HG03025 (cell line): ENCODE data around the gene ACOT8.
A peak's percentile ranks its signal among the peaks of the same experiment; 100 is the strongest.
"Not testable (repeated sequence)": the region's sequence is repeated elsewhere in the genome, so short reads cannot be mapped to it uniquely, and the experiment has no call there.

Experiments
- ATAC-seq: cut with Tn5 transposase; IDR thresholded peaks from one replicate; pipeline ENCODE4 v1.9.1; 2021; ENCODE audit warnings: mild to moderate bottlenecking, moderate library complexity; ENCODE audit not compliant: unreplicated experiment, low FRiP score

ACOT8 gene

GRCh38 chr20:45888681-45889080 lies 31.5 kb upstream of the ACOT8 start:
- ATAC-seq: no peak

- ATAC-seq: no peak
These were observed 30.1 kb upstream of the ACOT8 start, which contains the start of gene SPATA25 for GRCh38 chr20:45887346-45887715. Gene SPATA25, minus strand, starts transcription at chr20:45887622. Its CDS starts 32 bp downstream, at chr20:45887590.

DNA sequence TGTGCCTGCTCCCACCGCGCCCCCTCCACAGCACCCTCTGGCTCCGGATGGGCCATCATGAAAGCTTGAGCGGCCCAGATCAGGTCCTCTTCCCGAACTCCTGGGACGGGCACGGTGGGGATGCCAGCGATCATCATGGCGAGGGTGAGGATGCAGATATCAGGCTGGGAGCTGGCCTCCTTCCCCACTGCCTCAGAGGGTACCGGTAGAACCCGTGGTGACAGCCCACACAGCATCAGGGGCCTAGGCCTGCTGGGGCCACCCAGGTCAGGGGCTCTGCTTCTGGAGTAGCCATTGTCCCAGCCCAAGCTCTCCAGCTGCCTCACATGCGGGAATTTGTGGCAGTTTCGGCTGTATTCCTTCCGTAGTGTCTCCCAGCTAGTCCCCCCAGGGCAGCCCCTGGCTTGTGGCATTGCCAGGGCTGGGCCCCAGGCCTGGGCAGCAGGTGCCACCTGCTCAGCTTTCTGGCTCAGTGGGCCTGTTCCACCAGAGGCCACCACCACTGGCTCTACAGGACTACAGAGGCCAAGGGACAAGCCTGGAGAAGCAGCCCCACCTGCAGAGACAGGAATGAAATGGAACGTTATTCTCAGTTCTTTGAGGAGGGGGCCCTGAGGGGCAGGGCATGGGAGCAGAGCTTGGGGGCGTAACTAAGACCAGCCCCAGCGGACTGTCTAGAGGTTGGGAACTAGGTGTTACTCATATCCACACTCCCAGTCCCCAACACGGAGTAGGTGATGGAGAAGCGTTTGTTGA lies 29.6 kb upstream of the ACOT8 start:
- ATAC-seq: no peak

DNA sequence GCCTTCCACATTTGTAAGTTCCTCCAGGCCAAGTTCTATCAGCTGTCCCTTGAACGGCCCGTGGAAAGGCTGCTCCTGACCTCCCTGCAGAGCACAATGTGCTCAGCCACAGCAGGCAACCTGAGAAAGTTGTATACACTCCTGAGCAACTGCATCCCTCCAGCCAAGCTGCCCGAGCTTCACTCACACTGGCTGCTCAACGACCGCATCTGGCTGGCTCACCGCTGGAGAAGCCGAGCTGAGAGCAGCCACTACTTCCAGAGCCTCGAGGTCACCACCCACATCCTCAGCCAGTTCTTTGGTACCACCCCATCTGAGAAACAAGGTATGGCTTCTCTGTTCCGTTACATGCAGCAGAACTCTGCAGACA lies 25.9 kb upstream of the ACOT8 start:
- ATAC-seq: no peak

GRCh38 chr20:45882469-45883099 lies 25.4 kb upstream of the ACOT8 start:
- no peak for ATAC-seq

GRCh38 chr20:45880988-45881788 lies 24.0 kb upstream of the ACOT8 start, which contains the start of gene ZSWIM1:
Gene ZSWIM1, plus strand, starts transcription at chr20:45881227. Its CDS starts 1,366 bp downstream, at chr20:45882593.
- ATAC-seq: peak; percentile 82

DNA sequence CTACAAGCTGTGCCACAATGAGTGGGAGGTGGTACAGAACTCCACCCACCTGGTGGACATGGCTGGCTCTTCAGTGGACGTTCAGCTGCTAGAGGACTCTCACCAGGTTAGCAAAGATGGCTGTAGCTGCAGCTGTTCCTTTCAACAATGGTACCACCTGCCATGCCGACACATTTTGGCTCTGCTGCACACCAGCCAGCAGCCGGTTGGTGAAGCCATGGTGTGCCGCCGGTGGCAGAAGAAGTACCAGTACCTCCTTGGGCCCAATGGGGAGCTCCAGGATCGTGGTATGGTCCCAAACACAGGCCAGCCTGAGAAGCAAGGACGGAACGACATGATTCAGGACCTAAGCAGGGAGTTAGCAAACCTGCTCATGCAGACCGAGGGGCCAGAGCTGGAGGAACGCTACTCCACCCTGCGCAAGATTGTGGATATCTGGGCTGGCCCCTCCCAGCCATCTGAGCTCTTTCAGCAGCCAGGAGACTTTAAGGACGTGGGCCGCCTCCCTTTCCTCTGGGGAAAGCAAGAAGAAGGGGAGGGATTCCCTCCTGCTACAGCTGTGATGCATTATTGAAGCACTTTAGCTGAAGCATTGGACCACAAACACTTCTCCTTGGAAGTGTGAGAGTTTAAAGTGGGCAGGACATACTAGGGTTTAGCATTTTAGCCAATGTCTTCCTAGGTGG lies 21.0 kb upstream of the ACOT8 start:
- ATAC-seq: no peak

GRCh38 chr20:45874576-45874975 lies 17.4 kb upstream of the ACOT8 start:
- no peak for ATAC-seq

GRCh38 chr20:45874104-45874481 lies 16.9 kb upstream of the ACOT8 start:
- not testable (repeated sequence) for ATAC-seq

- ATAC-seq: no peak
These were observed 16.4 kb upstream of the ACOT8 start for GRCh38 chr20:45873409-45874103.

GRCh38 chr20:45872626-45873025 lies 15.4 kb upstream of the ACOT8 start:
- no peak for ATAC-seq

- no peak for ATAC-seq
These were observed 10.6 kb upstream of the ACOT8 start for GRCh38 chr20:45867819-45868176.

DNA sequence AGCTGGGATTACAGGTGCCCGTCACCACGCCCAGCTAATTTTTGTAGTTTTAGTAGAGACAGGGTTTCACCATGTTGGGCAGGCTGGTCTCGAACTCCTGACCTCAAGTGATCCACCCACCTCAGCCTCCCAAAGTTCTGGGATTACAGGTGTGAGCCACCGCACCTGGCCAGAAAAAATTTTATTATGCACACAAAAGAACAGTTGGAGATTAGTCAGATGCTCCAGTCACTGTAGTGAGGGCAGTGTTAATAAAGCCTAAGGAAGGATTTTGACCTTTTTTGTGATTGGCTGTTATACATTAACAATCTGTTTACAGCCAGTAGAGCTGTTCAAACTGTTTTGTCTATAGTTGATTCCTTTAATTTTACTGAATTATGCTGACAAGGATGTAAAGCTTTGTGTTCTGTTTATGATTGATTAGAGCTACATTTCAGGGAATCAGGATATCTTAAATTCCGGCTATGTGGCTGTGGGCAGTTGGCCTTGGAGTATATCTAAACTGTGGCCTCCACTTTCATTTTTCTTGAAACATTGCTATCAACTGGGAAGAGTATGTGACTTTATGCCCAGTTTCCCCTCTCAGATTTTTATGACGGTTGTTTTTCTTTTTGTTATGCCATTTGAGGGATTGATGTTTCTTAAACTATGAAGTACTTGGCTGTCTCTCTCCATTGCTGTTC lies 10.1 kb upstream of the ACOT8 start:
- no peak for ATAC-seq

DNA sequence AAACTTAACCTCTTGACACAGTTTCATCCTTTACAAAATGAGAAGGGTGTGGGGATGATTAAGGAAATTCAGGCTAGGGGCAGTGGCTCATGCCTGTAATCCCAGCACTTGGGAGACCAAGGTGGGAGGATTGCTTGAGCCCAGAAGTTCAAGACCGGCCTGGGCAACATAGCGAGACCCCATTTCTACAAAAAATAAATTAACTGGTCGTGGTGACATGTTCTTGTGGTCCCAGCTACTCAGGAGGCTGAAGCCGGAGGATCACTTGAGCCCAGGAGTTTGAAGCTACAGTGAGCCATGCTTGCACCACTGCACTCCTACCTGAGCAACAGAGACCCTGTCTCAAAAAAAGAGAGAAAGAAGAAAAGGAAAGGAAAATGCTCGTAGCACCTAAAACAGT lies 9.3 kb upstream of the ACOT8 start:
- no peak for ATAC-seq

DNA sequence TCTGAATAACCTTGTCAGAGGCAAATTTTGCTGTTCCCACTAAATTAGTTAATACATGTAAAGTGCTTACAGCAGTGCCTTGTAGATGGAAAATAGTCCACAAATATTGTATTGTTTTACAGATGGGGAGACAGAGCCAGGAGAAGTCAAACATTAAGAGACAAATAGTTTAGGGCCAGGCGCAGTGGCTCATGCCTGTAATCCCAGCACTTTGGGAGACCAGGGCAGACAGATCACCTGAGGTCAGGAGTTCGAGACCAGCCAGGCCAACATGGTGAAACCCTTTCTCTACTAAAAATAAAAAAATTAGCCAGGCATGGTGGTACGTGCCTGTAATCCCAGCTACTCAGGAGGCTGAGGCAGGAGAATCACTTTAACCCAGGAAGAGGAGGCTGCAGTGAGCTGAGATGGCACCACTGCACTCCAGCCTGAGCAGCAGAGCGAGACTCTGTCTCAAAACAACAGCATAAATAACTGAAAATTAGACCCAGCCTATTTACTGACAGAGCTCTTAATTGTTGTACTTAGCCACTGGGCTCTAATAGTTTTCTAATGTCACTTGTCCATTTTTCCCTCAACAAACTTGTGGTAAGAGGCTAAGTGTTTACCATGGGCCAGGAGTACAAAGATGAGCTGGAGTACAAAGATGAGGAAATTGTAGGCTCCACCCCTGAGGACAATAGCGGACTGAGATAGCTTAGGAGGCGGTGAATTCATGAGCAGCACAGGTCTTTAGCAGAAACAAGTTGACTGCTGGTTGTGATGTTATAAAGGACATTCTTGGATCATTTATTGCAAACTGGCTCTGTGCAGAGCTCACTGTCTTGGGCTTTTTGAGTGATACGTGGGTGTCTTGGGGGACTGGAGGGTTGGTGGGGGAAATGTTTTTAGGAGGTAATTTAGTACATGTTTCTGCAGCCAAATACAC lies 6.6 kb upstream of the ACOT8 start:
- ATAC-seq: no peak

- ATAC-seq: no peak
These were observed 4.3 kb upstream of the ACOT8 start for GRCh38 chr20:45861221-45862075.

DNA sequence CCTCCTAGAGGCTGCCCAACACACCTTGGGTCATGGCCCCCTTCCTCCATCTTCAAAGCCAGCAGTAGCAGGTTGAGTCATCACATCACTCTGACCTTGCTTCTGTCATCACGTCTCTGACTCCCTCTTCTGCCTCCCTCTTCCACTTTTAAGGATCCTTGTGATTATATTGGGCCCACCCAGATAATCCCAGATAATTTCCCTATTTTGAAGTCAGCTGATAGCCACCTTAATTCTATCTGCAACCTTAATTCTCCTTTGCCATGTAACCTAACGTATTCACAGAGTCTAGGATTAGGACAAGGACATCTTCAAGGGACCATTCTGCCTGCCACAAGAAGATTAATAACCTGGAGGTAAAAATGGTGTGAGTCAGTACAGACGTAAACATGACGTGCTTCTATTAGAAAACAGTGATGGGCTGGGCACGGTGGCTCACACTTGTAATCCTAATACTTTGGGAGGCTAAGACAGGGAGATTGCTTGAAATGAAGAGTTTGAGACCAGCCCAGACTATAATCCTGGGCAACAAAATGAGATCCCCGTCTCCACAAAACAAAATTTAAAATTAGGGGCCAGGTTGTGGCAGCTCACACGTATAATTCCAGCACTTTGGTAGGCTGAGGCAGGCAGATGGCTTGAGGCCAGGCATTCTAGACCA lies 3.5 kb upstream of the ACOT8 start:
- ATAC-seq: no peak
